OCI-LY1 (cell line): Measurements from ENCODE around the gene NOXRED1.

Source experiments
- H2AFZ ChIP-seq: fragments of 200-600 bp; sonication (generic), shearing (Covaris generic); 2 replicates; pipeline ENCODE4 v1.6.0; 2014; ENCODE audit warnings: antibody characterized with exemption, mild to moderate bottlenecking, low read length
- H3F3A ChIP-seq: fragments of 200-600 bp; sonication (generic), shearing (Covaris generic); 2 replicates; pipeline ENCODE4 v1.6.0; 2014; ENCODE audit warnings: mild to moderate bottlenecking, antibody characterized with exemption, low read length, moderate library complexity; ENCODE audit not compliant: insufficient read depth
- H3K27ac ChIP-seq: fragments of 200-600 bp; sonication (generic); 2 replicates; pipeline ENCODE4 v1.5.1; 2014; ENCODE audit warnings: low read length, mixed run types, mild to moderate bottlenecking, low read depth; ENCODE audit not compliant: poor library complexity, severe bottlenecking
- H3K27me3 ChIP-seq: fragments of 200-600 bp; sonication (generic); 2 replicates; pipeline ENCODE4 v1.6.0; 2014; ENCODE audit warnings: antibody characterized with exemption, mild to moderate bottlenecking, low read length, moderate library complexity; ENCODE audit not compliant: insufficient read depth
- H3K36me3 ChIP-seq: fragments of 200-600 bp; sonication (generic); 2 replicates; pipeline ENCODE4 v1.6.1; 2014; ENCODE audit warnings: mild to moderate bottlenecking, antibody characterized with exemption, low read length, moderate library complexity, mixed read lengths; ENCODE audit not compliant: insufficient read depth
- H3K4me1 ChIP-seq: fragments of 200-600 bp; sonication (generic); 2 replicates; pipeline ENCODE4 v1.5.1; 2014; ENCODE audit warnings: mild to moderate bottlenecking, low read length, moderate library complexity; ENCODE audit not compliant: insufficient read depth, severe bottlenecking
- H3K4me2 ChIP-seq: fragments of 200-600 bp; sonication (generic), shearing (Covaris generic); 2 replicates; pipeline ENCODE4 v1.6.1; 2014; ENCODE audit warnings: low read length
- H3K4me3 ChIP-seq: fragments of 200-600 bp; sonication (generic); 2 replicates; pipeline ENCODE4 v1.5.1; 2014; ENCODE audit warnings: low read length, low read depth, mild to moderate bottlenecking, mixed read lengths; ENCODE audit not compliant: poor library complexity, severe bottlenecking
- H3K79me2 ChIP-seq: fragments of 200-600 bp; shearing (Covaris generic); 2 replicates; pipeline ENCODE4 v1.6.1; 2016; ENCODE audit warnings: mixed run types, low read length, mixed read lengths; ENCODE audit not compliant: insufficient read depth
- H3K9ac ChIP-seq: fragments of 200-600 bp; sonication (generic), shearing (Covaris generic); 2 replicates; pipeline ENCODE4 v1.6.1; 2014; ENCODE audit warnings: mild to moderate bottlenecking, low read length, mixed read lengths
- H3K9me2 ChIP-seq: fragments of 200-600 bp; sonication (generic), shearing (Covaris generic); 2 replicates; pipeline ENCODE4 v1.6.1; 2014; ENCODE audit warnings: low read depth, mild to moderate bottlenecking, low read length, mixed read lengths
- H3K9me3 ChIP-seq: fragments of 200-600 bp; shearing (Covaris generic); 2 replicates; pipeline ENCODE4 v1.6.1; 2014; ENCODE audit warnings: low read length, mixed read lengths
- H4K20me1 ChIP-seq: fragments of 200-600 bp; sonication (generic), shearing (Covaris generic); 2 replicates; pipeline ENCODE4 v1.6.0; 2016; ENCODE audit warnings: mild to moderate bottlenecking, low read length; ENCODE audit not compliant: insufficient read depth
- EZH2 ChIP-seq: fragments of 200-600 bp; sonication (generic), shearing (Covaris generic); IDR thresholded peaks from 2 replicates; pipeline ENCODE4 v1.8.0; 2017; ENCODE audit warnings: borderline replicate concordance, mixed run types, mild to moderate bottlenecking, antibody characterized with exemption, low read length, moderate library complexity, mixed read lengths
- TF ChIP-seq, protein P1 (sequence below): fragments of 200-600 bp; sonication (generic), shearing (Covaris generic); IDR thresholded peaks from 2 replicates; pipeline ENCODE4 v1.5.1; 2017; ENCODE audit warnings: mild to moderate bottlenecking, antibody characterized with exemption, low read length, moderate library complexity, mixed read lengths

Gene NOXRED1

DNA sequence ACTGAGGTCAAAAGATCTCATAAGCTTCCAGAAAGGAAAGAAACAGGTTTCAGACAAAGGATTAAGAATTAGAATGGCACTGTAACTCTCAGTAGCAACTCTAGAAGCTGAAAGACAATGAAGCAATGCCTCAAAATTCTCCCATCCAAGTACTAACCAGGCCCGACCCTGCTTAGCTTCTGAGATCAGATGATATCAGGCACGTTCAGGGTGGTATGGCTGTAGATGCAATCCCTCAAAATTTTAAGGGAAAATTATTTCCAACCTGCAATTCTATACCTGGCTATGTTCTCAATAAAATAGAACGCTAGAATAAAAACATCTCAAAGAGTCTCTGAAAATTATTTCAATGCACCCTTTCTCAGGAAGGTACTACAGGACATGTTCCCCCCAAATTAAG is 19.6 kb downstream of the NOXRED1 start:
- H2AFZ ChIP-seq, result no peak overlapping the region
- no peak for TF ChIP-seq EZH2
- TF ChIP-seq, protein P1, sequence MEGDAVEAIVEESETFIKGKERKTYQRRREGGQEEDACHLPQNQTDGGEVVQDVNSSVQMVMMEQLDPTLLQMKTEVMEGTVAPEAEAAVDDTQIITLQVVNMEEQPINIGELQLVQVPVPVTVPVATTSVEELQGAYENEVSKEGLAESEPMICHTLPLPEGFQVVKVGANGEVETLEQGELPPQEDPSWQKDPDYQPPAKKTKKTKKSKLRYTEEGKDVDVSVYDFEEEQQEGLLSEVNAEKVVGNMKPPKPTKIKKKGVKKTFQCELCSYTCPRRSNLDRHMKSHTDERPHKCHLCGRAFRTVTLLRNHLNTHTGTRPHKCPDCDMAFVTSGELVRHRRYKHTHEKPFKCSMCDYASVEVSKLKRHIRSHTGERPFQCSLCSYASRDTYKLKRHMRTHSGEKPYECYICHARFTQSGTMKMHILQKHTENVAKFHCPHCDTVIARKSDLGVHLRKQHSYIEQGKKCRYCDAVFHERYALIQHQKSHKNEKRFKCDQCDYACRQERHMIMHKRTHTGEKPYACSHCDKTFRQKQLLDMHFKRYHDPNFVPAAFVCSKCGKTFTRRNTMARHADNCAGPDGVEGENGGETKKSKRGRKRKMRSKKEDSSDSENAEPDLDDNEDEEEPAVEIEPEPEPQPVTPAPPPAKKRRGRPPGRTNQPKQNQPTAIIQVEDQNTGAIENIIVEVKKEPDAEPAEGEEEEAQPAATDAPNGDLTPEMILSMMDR, result no peak
- no peaks in the 10 kb centered on the region for H3K4me1 ChIP-seq
- H3K9ac ChIP-seq, result no peak overlapping the region
- H4K20me1 ChIP-seq, result no peaks in the 10 kb centered on the region
- H3K27me3 ChIP-seq, result no peaks in the 10 kb centered on the region
- H3K79me2 ChIP-seq, result no peaks in the 10 kb centered on the region
- H3K9me2 ChIP-seq, result no peaks in the 10 kb centered on the region
- H3K27ac ChIP-seq, result no peak overlapping the region
- no peaks in the 10 kb centered on the region for H3K9me3 ChIP-seq
- H3K4me3 ChIP-seq, result no peak overlapping the region
- no peaks in the 10 kb centered on the region for H3F3A ChIP-seq
- no peak overlapping the region for H3K4me2 ChIP-seq
- H3K36me3 ChIP-seq, result no peaks in the 10 kb centered on the region

DNA sequence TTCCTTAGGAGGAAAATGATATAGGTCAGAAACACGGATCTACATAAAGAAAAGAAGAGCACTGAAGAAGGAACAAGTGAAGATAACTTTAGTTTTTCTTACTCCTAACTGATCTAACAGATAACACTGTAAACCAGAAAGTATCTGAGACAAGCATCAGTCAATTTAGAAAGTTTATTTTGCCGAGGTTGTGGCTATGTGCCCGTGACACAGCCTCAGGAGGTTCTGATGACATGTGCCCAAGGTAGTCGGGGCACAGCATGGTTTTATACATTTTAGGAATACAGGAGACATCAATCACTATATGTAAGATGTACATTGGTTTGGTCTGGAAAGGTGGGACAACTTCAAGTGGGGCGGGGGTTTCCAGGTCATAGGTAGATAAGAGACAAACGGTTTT is 23.1 kb downstream of the NOXRED1 start:
- no peak overlapping the region for H2AFZ ChIP-seq
- H3K9ac ChIP-seq, result no peak overlapping the region
- no peak overlapping the region for H3K27ac ChIP-seq
- no peaks in the 10 kb centered on the region for H3K27me3 ChIP-seq
- H3F3A ChIP-seq, result no peaks in the 10 kb centered on the region
- no peak overlapping the region for H3K4me2 ChIP-seq
- H4K20me1 ChIP-seq, result no peaks in the 10 kb centered on the region
- no peaks in the 10 kb centered on the region for H3K79me2 ChIP-seq
- no peak overlapping the region for H3K4me3 ChIP-seq
- TF ChIP-seq EZH2, result no peak
- no peaks in the 10 kb centered on the region; the same call in 1 of the 2 replicates for H3K36me3 ChIP-seq
- H3K9me3 ChIP-seq, result no peaks in the 10 kb centered on the region
- H3K4me1 ChIP-seq, result no peaks in the 10 kb centered on the region
- no peaks in the 10 kb centered on the region for H3K9me2 ChIP-seq

DNA sequence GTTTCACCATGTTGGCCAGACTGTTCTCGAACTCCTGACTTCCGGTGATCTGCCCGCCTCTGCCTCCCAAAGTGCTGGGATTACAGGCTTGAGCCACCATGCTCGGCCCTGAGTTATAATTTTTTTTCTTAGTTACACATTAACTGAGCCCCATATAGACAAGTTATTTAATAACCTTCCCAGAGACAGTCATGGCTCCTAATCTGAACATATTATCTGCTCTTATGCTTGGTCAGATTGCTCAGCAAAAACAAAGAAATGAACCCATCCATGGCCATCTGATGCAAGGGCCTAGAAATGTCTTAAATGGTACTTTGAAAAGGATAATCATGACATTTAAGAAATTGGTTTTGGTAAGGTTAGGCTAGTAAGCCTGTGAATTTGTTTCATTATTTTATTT is 33.1 kb downstream of the NOXRED1 start:
- no peaks in the 10 kb centered on the region for H3F3A ChIP-seq
- H3K4me1 ChIP-seq, result no peaks in the 10 kb centered on the region
- no peak overlapping the region for H2AFZ ChIP-seq
- no peak overlapping the region for H3K27ac ChIP-seq
- H3K79me2 ChIP-seq, result no peaks in the 10 kb centered on the region; the same call in 1 of the 2 replicates
- no peaks in the 10 kb centered on the region for H3K27me3 ChIP-seq
- no peaks in the 10 kb centered on the region for H3K36me3 ChIP-seq
- no peak overlapping the region for H3K4me2 ChIP-seq
- H3K9ac ChIP-seq, result no peak overlapping the region
- no peaks in the 10 kb centered on the region for H3K9me2 ChIP-seq
- no peaks in the 10 kb centered on the region for H4K20me1 ChIP-seq
- H3K9me3 ChIP-seq, result no peaks in the 10 kb centered on the region
- no peak for TF ChIP-seq EZH2
- TF ChIP-seq, protein P1, result no peak
- no peak overlapping the region for H3K4me3 ChIP-seq

DNA sequence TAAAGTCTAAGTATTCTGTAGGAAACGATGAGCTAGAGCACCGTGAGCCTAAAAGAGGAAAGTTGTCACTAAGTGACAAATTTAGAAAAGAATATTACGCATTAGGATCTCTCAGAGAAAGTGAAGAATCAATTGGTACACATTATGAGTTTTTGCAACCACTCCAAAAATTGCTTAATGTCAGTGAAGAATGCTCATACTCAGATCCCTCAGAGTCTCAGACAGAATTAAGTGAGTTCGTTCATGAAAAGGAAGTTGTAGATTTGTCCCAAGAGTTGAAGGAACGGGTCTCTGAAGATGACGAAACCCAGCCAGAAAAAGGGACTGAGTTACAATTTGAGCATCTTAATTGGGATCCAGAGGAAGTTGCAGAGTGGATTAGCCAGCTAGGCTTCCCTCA is 44.6 kb downstream of the NOXRED1 start:
- TF ChIP-seq, protein P1, result no peak
- no peak for TF ChIP-seq EZH2
- H3K9ac ChIP-seq, result no peak overlapping the region
- H3F3A ChIP-seq, result no peaks in the 10 kb centered on the region
- H3K4me2 ChIP-seq, result no peak overlapping the region
- H3K9me2 ChIP-seq, result no peaks in the 10 kb centered on the region
- peaks cover 24% of the 10 kb centered on the region for H3K4me1 ChIP-seq
- H3K4me3 ChIP-seq, result no peak overlapping the region
- peaks cover 8% of the 10 kb centered on the region; the same call in 1 of the 2 replicates for H3K36me3 ChIP-seq
- no peaks in the 10 kb centered on the region for H4K20me1 ChIP-seq
- H3K9me3 ChIP-seq, result no peaks in the 10 kb centered on the region
- peaks cover 28% of the 10 kb centered on the region for H3K79me2 ChIP-seq
- H2AFZ ChIP-seq, result no peak overlapping the region
- no peaks in the 10 kb centered on the region for H3K27me3 ChIP-seq
- H3K27ac ChIP-seq, result no peak overlapping the region
